Urinary bladder (tissue), 4 donors: ENCODE results near the gene CLEC3B. TPM values are rescaled to one million over a fixed set of nuclear protein-coding genes. Genes with fewer than 3 reads are reported as not detected.
"Not testable (repeated sequence)": the region's sequence is repeated elsewhere in the genome, so short reads cannot be mapped to it uniquely, and the experiment has no call there.

Source experiments
- DNase-seq: peaks from one replicate; pipeline ENCODE4 v3.0.0-alpha.2; 2015; ENCODE audit errors: extremely low spot score
- H3K27ac ChIP-seq: one replicate; pipeline ENCODE4 v1.5.1; 2013; ENCODE audit warnings: low read depth, mild to moderate bottlenecking, moderate library complexity
- H3K36me3 ChIP-seq: one replicate; pipeline ENCODE4 v1.6.1; 2013; ENCODE audit warnings: mild to moderate bottlenecking, moderate library complexity; ENCODE audit not compliant: insufficient read depth
- H3K4me1 ChIP-seq: one replicate; pipeline ENCODE4 v1.6.1; 2013; ENCODE audit warnings: mild to moderate bottlenecking, moderate library complexity; ENCODE audit not compliant: insufficient read depth
- H3K4me3 ChIP-seq: one replicate; pipeline ENCODE4 v1.5.1; 2013; ENCODE audit warnings: low read depth, low read length
- WGBS: extraction: QIAGEN DNeasy Blood & Tissue Kit; methylation state at CpG from one replicate; pipeline ENCODE4 v1.1.7; 2013; 5-methylcytosine and 5-hydroxymethylcytosine counted together
- polyA plus RNA-seq: library from polyadenylated mRNA; stranded (reverse); fragments of 200-250 nt; gene quantifications from one replicate; pipeline ENCODE4 v1.2.3, GENCODE V29; 2013
- total RNA-seq: library from RNA; depleted of rRNA; stranded (reverse); fragments of >200 nt; gene quantifications from one replicate; pipeline ENCODE4 v1.2.3, GENCODE V29; 2014
- donor health status: healthy with polysubstance abuse.
- donor health status: healthy.

Gene CLEC3B, protein sequence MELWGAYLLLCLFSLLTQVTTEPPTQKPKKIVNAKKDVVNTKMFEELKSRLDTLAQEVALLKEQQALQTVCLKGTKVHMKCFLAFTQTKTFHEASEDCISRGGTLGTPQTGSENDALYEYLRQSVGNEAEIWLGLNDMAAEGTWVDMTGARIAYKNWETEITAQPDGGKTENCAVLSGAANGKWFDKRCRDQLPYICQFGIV
- total RNA-seq (89.4 TPM), polyA plus RNA-seq (219 TPM)

DNA sequence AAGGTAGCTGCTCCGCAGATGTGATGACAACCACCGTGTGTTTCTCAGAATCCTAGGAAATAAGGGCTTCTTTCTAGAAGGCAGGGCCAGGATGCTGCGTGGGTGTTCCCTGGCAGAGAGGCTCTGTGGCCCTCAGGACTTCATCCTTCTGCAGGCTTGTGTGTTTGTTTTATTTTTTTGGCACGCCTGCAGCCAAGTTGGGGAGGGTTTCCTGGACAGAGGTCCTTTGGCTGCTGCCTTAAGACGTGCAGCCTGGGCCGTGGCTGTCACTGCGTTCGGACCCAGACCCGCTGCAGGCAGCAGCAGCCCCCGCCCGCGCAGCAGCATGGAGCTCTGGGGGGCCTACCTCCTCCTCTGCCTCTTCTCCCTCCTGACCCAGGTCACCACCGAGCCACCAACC lies at the start of gene CLEC3B:
CLEC3B (plus strand) TSS at position 266 of the 400 bp plus-strand sequence; CDS start at position 326, 60 bp downstream.
- H3K4me1 ChIP-seq: no peaks in the 10 kb centered on the region
- H3K4me3 ChIP-seq: no peak within 1 kb of the TSS
- WGBS: 17% methylated on average over 13 of the region's 13 CpGs
- H3K36me3 ChIP-seq: no peaks in the 10 kb centered on the region
- no peak for DNase-seq
- H3K27ac ChIP-seq: no peak within 1 kb of the TSS

DNA sequence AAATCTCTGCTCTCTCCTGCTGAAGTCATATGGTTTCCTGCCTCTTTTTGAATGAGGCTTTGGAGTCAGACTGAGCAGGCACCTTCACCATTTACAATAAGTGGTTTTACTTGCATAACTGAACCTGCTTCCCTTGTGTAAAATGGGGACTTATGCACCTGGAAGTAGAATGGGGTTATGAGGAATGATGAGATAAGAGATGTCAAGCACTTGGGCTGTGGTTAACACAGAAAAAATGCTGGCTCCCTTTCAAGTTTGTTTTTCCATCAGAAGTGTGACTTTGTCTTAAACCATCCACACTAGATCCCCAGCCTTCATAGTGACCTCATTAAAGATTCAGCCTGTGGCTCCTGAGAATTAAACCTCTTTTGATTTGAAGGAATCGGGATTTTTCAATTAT lies 44.9 kb upstream of the CLEC3B start:
- H3K27ac ChIP-seq: no peak overlapping the region
- no peak for DNase-seq
- WGBS: 97% methylated on average over 1 of the region's 1 CpG
- H3K36me3 ChIP-seq: no peaks in the 10 kb centered on the region
- H3K4me3 ChIP-seq: no peak overlapping the region
- H3K4me1 ChIP-seq: peaks cover 5% of the 10 kb centered on the region

DNA sequence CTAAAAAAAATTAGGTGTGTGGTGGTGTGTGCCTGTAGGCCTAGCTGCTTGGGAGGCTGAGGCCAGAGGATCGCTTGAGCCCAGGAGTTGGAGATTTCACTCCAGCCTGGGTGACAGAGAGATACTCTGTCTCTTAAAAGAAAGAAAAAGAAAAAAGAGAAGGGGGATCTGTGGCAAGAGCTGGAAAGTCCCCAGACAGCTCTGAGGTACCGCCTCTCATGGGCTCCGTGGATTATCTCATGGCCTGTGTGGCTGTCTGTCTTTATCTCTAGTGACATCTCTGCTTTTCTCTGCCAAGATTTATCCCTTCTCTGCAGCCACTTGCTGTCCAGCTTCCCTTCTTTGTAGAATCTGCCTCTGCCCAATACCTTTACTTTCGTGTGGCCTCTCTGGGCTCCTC lies 44.4 kb upstream of the CLEC3B start:
- Histone ChIP-seq H3K4me3 (no peak overlapping the region), H3K4me1 (peaks cover 5% of the 10 kb centered on the region), H3K36me3 (no peaks in the 10 kb centered on the region), H3K27ac (no peak overlapping the region)
- no peak for DNase-seq
- WGBS: 77% methylated on average over 4 of the region's 4 CpGs

DNA sequence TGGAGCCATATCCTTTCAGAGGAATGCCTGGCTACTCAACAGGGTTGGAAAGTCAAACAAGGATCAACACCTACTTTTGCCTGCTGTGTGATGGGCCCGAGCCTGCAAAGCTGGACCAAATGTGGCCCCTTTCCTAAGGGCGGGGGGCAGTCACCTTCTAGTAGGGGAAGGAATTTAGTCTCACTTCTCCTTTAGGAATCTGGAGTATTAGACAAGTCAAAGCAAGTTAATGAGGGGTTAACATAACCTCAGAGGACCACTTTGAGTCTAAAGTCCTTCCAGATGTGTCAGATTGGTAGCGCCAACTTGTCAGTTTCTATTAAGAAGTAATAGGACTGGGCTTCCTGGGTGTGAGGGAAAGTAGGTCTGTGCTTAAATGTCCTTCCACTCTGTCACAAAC lies 43.3 kb upstream of the CLEC3B start:
- H3K27ac ChIP-seq: no peak overlapping the region
- no peaks in the 10 kb centered on the region for H3K36me3 ChIP-seq
- no peak overlapping the region for H3K4me3 ChIP-seq
- peaks cover 2% of the 10 kb centered on the region for H3K4me1 ChIP-seq
- DNase-seq: no peak
- 78% methylated on average over 3 of the region's 3 CpGs for WGBS

DNA sequence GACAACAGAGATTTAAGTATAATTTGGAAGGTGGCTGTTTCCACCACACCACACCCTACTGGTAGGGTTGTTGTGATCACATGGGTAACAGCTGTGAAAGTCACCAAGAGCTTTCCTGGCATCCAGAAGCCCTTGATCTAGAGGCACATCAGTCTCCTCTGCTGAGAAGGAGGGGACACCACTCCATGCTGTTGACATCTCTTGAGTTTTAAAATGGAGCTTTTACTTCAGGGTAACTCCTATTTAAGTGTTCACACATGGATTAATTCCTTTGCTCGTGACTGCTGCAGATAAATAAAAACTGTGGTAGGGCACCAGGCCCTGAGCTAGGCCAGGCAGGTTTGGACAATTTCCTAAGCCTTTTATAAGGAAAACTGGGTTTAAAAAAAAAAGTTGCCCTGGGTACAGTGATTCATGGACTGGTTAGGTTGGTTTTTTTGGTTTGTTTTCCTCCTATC lies 42.6 kb upstream of the CLEC3B start:
- DNase-seq: no peak
- Histone ChIP-seq H3K27ac (no peak overlapping the region), H3K4me3 (no peak overlapping the region), H3K4me1 (peaks cover 2% of the 10 kb centered on the region), H3K36me3 (no peaks in the 10 kb centered on the region)
- WGBS: 79% methylated on average over 1 of the region's 1 CpG

DNA sequence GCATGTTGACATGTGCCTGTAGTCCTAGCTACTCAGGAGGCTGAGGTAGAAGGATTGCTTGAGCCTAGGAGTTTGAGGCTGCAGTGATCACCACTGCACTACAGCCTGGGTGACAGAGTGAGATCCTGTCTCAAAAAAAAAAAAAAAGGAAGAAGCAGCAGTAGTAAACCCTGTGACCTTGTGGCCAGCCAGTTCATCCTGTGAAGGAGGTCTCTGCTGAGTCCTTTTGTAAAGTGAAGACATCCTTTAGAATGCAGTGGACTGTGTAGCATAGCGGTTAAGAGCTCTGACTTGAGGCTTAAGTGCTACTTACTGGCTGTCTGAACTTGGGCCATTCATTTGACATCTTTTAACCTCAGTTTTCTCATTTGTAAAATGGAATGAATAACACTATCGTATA lies 41.8 kb upstream of the CLEC3B start:
- Histone ChIP-seq H3K4me1 (peaks cover 2% of the 10 kb centered on the region), H3K27ac (no peak overlapping the region), H3K36me3 (peaks cover under 1% of the 10 kb centered on the region), H3K4me3 (no peak overlapping the region)
- 96% methylated on average over 2 of the region's 2 CpGs for WGBS
- DNase-seq: no peak

DNA sequence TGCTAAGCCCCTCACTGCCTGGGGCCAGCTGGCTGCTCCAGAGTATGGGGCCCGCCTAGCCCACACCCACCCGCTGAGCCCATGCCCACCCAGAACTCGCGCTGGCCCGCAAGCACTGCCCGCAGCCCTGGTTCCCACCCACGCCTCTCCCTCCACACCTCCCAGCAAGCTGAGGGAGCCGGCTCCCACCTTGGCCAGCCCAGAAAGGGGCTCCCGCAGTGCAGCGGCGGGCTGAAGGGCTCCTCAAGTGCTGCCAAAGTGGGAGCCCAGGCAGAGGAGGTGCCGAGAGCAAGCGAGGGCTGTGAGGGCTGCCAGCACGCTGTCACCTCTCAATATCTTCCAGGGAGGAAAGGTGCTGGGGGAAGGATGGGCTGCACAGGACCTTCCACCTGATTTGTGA lies 39.8 kb upstream of the CLEC3B start:
- DNase-seq, H3K4me1 ChIP-seq, H3K4me3 ChIP-seq, H3K27ac ChIP-seq, H3K36me3 ChIP-seq: not testable (repeated sequence)
- WGBS: 94% methylated on average over 14 of the region's 14 CpGs

DNA sequence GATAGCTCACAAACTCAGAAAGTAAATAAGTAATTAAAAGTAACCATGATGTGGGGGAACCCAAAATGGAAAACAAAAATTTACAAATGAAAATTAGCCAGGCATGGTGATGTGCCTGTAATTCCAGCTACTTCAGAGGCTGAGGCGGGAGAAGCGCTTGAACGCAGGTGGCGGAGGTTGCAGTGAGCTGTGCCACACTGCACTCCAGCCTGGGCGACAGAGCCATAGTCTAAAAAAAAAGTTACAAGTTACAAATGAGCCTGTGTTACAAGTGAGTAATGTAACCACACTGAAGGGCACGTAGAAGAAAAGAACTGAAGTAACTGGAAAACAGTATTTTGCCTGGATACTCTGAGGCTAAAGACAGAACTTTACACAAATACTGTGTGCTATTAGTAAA lies 38.8 kb upstream of the CLEC3B start:
- Histone ChIP-seq H3K36me3 (peaks cover 2% of the 10 kb centered on the region), H3K4me3 (no peak overlapping the region), H3K4me1 (no peaks in the 10 kb centered on the region), H3K27ac (no peak overlapping the region)
- WGBS: 93% methylated on average over 6 of the region's 6 CpGs
- DNase-seq: no peak

DNA sequence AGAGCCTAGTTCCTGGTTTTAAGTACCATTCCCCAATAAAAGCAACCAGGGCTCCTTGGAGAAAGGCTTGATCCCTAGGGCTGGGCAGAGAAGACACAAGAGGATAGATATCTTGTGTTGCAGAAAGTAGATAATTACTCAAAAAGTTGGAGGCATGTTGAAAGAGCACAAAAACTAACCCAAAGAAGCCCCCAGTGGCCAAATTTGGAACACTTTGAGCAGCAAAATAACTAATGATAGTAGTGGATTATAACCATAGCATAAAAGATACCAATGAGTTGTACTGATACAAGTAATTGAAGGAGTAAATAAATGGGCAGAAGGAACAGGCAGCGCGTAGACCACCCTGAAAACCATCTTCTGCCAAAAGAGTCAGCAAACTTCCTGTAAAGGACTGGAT lies 38.0 kb upstream of the CLEC3B start:
- 94% methylated on average over 2 of the region's 2 CpGs for WGBS
- H3K27ac ChIP-seq: no peak overlapping the region
- no peak for DNase-seq

DNA sequence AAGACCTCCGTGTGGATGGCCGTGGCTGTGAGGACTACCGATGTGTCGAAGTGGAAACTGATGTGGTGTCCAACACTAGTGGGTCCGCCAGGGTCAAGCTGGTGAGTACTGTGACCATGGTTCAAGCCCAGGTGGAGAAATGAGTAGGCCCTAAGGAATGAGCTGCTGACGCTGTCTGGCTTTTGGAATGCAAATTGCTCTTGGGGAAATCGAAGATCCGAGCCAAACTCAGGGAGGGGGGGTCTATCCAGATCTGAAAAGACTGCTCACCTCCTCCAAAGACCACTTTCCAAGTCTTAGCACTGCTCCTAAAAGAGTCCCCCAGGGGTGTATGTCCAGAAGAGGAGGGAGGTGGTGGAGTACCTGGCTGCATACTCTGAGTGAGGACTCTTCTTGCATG lies 37.0 kb upstream of the CLEC3B start:
- peaks cover 2% of the 10 kb centered on the region for H3K36me3 ChIP-seq
- no peak for DNase-seq
- H3K27ac ChIP-seq: no peak overlapping the region
- H3K4me1 ChIP-seq: no peaks in the 10 kb centered on the region
- 92% methylated on average over 8 of the region's 8 CpGs for WGBS
- no peak overlapping the region for H3K4me3 ChIP-seq

More for the DNA sequence above, 38.0 kb upstream of the CLEC3B start:
- no peak overlapping the region for H3K4me3 ChIP-seq
- no peaks in the 10 kb centered on the region for H3K4me1 ChIP-seq
- peaks cover 2% of the 10 kb centered on the region for H3K36me3 ChIP-seq

DNA sequence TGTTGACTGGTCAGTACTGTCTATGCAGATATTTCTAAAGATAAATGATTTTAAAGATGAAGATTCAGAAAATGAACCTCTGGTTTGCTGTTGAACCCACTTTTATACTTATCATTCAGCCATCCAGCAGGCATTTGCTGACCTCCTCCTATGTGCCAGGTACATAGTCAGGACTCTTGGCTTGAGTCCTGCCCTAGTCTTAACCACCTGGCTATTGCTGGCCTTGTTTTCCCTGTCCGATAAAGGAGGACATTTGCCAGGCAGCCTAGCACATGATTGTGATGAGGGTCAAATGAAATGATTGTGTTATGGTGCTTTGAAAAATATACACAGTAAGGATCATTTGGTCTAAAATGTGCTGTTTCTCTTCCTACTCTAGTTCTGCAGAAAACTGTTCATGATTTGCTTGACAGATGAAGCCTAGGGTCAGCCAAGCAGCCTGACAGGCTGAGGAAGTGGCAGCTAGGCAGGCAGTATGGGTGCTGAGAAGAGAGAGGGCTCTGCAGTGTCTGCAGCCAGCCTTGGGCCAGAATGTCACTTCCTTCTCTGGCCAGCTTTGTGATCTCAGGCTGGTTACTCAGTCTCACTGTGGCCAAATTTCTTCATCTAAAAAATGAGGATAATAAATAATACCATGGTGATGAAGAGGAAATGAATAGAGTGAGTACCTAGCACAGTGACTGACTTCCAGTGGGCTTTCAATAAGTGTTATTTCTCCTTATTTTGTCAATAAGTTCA lies 36.3 kb upstream of the CLEC3B start:
- H3K36me3 ChIP-seq: peaks cover 2% of the 10 kb centered on the region
- 83% methylated on average over 1 of the region's 1 CpG for WGBS
- no peak overlapping the region for H3K4me3 ChIP-seq
- no peak for DNase-seq
- no peak overlapping the region for H3K27ac ChIP-seq
- H3K4me1 ChIP-seq: no peaks in the 10 kb centered on the region

DNA sequence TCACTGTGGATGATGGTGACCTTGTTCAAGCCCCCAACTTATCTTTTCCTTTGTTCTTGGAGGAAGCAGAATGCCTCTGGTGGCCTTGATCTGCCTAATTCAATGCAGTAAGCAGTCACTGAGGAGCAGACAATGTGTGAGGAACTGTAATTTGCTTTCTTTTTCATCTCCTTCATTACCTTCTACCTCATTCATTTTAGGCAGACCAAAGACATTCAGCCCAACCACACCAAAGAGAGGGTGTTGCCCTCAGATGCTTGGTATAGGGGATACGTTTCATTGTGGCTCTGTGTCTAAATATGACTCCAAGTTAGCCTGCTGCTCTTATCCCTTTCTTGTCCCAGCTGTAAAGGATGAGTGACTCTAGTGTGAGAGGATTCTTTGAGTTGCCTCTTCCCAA lies 34.8 kb upstream of the CLEC3B start:
- H3K4me3 ChIP-seq: no peak overlapping the region
- H3K36me3 ChIP-seq: peaks cover 2% of the 10 kb centered on the region
- 91% methylated on average over 1 of the region's 1 CpG for WGBS
- H3K4me1 ChIP-seq: no peaks in the 10 kb centered on the region
- H3K27ac ChIP-seq: no peak overlapping the region
- no peak for DNase-seq

DNA sequence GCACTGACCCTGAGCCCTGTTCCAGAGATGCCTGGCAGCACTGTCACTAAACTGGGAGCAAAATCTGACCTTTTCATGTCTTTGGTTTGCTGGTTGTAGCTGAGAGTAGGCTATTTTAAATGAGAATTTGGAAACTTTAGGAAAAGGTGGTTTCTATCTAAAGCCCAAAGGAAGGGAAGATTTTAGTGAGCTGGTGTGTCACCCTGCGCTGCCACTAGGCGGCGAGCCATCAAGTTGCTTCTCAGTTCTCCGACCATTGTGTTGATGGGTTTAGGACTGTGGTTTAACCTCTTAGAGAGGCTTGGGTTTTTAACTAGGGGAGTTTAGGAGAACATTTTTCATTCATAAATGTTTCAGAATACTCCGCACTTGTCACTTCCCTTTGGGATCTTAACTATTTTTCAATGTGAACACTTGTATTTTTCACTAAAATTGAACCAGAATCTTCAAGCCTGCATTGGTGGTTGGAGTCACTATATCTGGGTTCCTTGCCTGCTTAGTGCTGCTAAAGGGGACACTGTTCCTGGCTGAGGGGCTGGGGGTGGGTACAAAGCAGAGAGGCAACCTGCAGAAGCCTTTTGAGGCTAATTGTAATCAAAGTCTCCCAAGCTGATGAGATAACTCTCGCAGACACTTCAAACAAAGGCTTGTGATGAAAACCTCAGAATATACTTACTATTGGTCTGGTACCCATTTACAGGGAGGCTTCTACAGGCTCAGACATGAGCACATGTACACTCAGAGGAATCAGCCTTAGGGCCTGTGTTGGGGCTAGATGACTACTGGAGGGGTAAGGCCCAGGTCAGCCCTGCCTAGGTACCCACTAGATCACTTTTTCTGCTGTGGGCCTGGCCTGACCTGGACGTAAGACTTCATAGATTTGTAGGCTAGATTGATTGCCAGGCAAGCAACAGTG lies 33.3 kb upstream of the CLEC3B start:
- peak overlapping the region; percentile 27 for H3K27ac ChIP-seq
- DNase-seq: no peak
- H3K4me3 ChIP-seq: no peak overlapping the region
- 66% methylated on average over 7 of the region's 7 CpGs for whole genome bisulfite sequencing
- peaks cover 2% of the 10 kb centered on the region for H3K36me3 ChIP-seq
- H3K4me1 ChIP-seq: no peaks in the 10 kb centered on the region
